GM12878 (cell line): ENCODE data around the gene ROCK1. TPM values are rescaled to one million over a fixed set of nuclear protein-coding genes. Genes with fewer than 3 reads are reported as not detected.
"Not testable (repeated sequence)": the region's sequence is repeated elsewhere in the genome, so short reads cannot be mapped to it uniquely, and the experiment has no call there.

Experiments
- ATAC-seq: fragments of 200-7000 bp; cut with Tn5 transposase; 3 replicates; pipeline ENCODE4 v1.9.1; 2020; ENCODE audit warnings: mild to moderate bottlenecking, moderate library complexity
- BruUV-seq: library from RNA; stranded (reverse); fragments of 400-500 nt; replicated peaks from 2 replicates; lab custom pipeline; 2021; lab: Mats Ljungman, UMichigan
- CTCF ChIA-PET: fragments of 300-600 bp; sonication (Branson Sonifier 250); formaldehyde crosslinking; extraction: SDS; loops from one replicate; lab custom pipeline; 2021; ENCODE audit warnings: inconsistent platforms; lab: Yijun Ruan, JAX
- POLR2A ChIA-PET: fragments of 350-600 bp; formaldehyde crosslinking; extraction: SDS; loops from one replicate; lab custom pipeline; 2021; ENCODE audit warnings: inconsistent platforms; lab: Charles Lee
- RAD21 ChIA-PET: fragments of 300-600 bp; sonication (Branson Sonifier 250); formaldehyde crosslinking; loops from one replicate; lab custom pipeline; 2023; ENCODE audit warnings: antibody characterized with exemption; ENCODE audit not compliant: unreplicated experiment; lab: Charles Lee
- SMC1A ChIA-PET: fragments of 300-600 bp; sonication (Branson Sonifier 250); formaldehyde crosslinking; loops from one replicate; lab custom pipeline; 2023; ENCODE audit not compliant: unreplicated experiment, uncharacterized antibody; lab: Charles Lee
- DNase-seq: peaks from one replicate; pipeline ENCODE4 v3.0.0-alpha.2; 2011; ENCODE audit warnings: low read depth, low spot score
- FAIRE-seq: peaks from 3 replicates; lab custom pipeline; 2011; peaks lifted over from hg19 to GRCh38; lab: Jason Lieb, UNC
- H2AFZ ChIP-seq: 2 replicates; pipeline ENCODE4 v1.6.0; 2011; ENCODE audit warnings: low read depth, low read length, control low read depth; ENCODE audit not compliant: control insufficient read depth
- H3K27ac ChIP-seq: 2 replicates; pipeline ENCODE4 v1.5.1; 2011; ENCODE audit warnings: control low read depth; ENCODE audit not compliant: control insufficient read depth, insufficient read depth
- H3K27me3 ChIP-seq, 2 experiments: replicated peaks in 1 of 2; 2 replicates each; pipeline versions ENCODE4 v1.6.0 to v1.6.1; 2011; ENCODE audit warnings: low read length in 1 of 2; ENCODE audit not compliant: control insufficient read depth in 2 of 2, insufficient read depth in 2 of 2
- H3K36me3 ChIP-seq, 2 experiments: 2 replicates each; pipeline ENCODE4 v1.5.1; 2011; ENCODE audit warnings: low read length in 1 of 2; ENCODE audit not compliant: control insufficient read depth in 2 of 2, insufficient read depth in 2 of 2
- H3K4me1 ChIP-seq: 2 replicates; pipeline ENCODE4 v1.6.1; 2011; ENCODE audit warnings: mild to moderate bottlenecking, low read length, moderate library complexity, mixed read lengths; ENCODE audit not compliant: control insufficient read depth, insufficient read depth
- H3K4me2 ChIP-seq: 2 replicates; pipeline ENCODE4 v1.6.0; 2011; ENCODE audit warnings: control low read depth; ENCODE audit not compliant: control insufficient read depth, insufficient read depth
- H3K4me3 ChIP-seq: fragments of 200-600 bp; sonication (generic); 2 replicates; pipeline ENCODE4 v1.5.1; 2016
- H3K79me2 ChIP-seq: 2 replicates; pipeline ENCODE4 v1.6.0; 2011; ENCODE audit warnings: low read length; ENCODE audit not compliant: control insufficient read depth, insufficient read depth
- H3K9ac ChIP-seq: 2 replicates; pipeline ENCODE4 v1.8.0; 2011; ENCODE audit warnings: low read length, control low read depth, mixed read lengths; ENCODE audit not compliant: control insufficient read depth, insufficient read depth
- H3K9me3 ChIP-seq: replicated peaks from 3 replicates; pipeline ENCODE4 v1.5.1; 2011; ENCODE audit warnings: mild to moderate bottlenecking, low read length; ENCODE audit not compliant: control insufficient read depth, insufficient read depth
- H4K20me1 ChIP-seq: 2 replicates; pipeline ENCODE4 v1.6.0; 2011; ENCODE audit not compliant: control insufficient read depth, insufficient read depth
- EGR1 ChIP-seq, 2 experiments: IDR thresholded peaks; 1 replicate in 1 of 2; 2 replicates in 1 of 2; pipeline ENCODE4 v1.6.1; 2011 to 2012; ENCODE audit warnings: low read depth in 2 of 2, low read length in 2 of 2, borderline replicate concordance in 1 of 2, mild to moderate bottlenecking in 1 of 2, moderate library complexity in 1 of 2
- WGBS: methylation state at CpG from one replicate; pipeline ENCODE4 v1.1.6; 2016; ENCODE audit warnings: low lambda C conversion rate; ENCODE audit not compliant: insufficient replicate concordance, insufficient coverage; ENCODE audit errors: missing lambda C conversion rate; 5-methylcytosine and 5-hydroxymethylcytosine counted together
- in situ Hi-C: fragments of 300-500 bp; cut with MboI; formaldehyde crosslinking; loops from 9 replicates; pipeline ENCODE4 v1.14.3; 2018; ENCODE audit warnings: mixed read lengths
- intact Hi-C: fragments of 100-400 bp; cut with micrococcal nuclease; formaldehyde crosslinking; loops from one replicate; pipeline ENCODE4 v1.14.2; 2022; ENCODE audit not compliant: unreplicated experiment
- polyA plus RNA-seq, 11 experiments: library from polyadenylated mRNA; depleted of rRNA in 4 of 11; unstranded in 6 of 11; stranded (reverse) in 5 of 11; fragments of >200 nt; fragmentation: Nextera tagmentation in 4 of 11; fragmentation: Illumina TruSeq in 1 of 11; extraction: Ambion mirVana in 4 of 11; extraction: Trizol in 1 of 11; gene quantifications; 1 replicate in 1 of 11; 2 replicates in 10 of 11; pipeline versions ENCODE4 v1.2.1 to v1.2.3, GENCODE V29; 2011 to 2016; ENCODE audit warnings: inconsistent platforms in 2 of 11, missing spikeins in 2 of 11, low read depth in 1 of 11
- total RNA-seq, 4 experiments: library from RNA; depleted of rRNA in 3 of 4; stranded (reverse); fragments of >200 nt in 3 of 4; fragmentation: Illumina TruSeq in 1 of 4; extraction: Trizol in 1 of 4; gene quantifications; 2 replicates each; pipeline versions ENCODE4 v1.2.1 to v1.2.3, GENCODE V29; 2013 to 2021
- TF ChIP-seq, protein P1 (sequence below): fragments of 450-650 bp; IDR thresholded peaks from 2 replicates; pipeline ENCODE4 v1.6.1; 2017; ENCODE audit warnings: borderline replicate concordance
- TF ChIP-seq, protein P2 (sequence below): fragments of 450-650 bp; IDR thresholded peaks from 2 replicates; pipeline ENCODE4 v1.6.1; 2017; ENCODE audit warnings: mild to moderate bottlenecking, moderate library complexity

ROCK1 gene
- total and polyA plus RNA-seq, 10 of the 15 experiments (the other 5 are each of a cell fraction or from before 2014, with no cell fraction given): 14.8 to 46.6 (median 29.5) TPM

DNA sequence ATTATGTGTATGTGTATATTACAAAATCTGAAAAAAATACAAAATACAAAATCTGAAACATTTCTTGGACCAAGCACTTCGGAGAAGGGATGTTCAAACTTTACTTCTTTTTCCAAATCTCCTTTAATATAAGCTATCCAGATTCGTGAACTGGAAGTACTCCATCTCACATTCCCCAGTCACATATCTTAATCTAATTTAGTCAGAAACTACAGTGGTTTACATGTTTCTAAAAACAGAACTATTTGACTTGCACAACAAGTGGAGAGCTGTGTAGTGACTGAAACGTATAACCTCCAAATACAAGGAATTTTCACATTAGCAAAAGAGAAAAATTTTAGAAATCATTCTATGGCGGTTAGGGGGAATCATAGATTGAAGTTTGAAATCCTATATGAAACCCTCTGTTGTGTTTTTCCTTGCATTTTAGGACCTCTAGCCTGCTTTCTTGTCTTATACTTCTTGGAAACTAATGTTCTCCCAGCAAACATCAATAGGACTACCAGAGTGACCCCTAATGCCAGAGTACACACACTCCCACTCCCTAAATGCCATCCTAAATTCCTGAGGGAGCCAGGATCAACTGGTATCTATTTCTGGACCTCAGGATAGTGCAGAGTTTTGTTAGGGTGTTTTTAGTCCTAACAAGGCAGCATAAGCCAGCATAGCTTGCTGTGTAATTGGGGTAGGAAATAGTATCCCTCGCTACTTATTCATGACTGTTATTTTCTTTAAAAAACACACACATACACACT, 30.2 kb upstream of the ROCK1 start (continued):
- TF ChIP-seq, protein P1, sequence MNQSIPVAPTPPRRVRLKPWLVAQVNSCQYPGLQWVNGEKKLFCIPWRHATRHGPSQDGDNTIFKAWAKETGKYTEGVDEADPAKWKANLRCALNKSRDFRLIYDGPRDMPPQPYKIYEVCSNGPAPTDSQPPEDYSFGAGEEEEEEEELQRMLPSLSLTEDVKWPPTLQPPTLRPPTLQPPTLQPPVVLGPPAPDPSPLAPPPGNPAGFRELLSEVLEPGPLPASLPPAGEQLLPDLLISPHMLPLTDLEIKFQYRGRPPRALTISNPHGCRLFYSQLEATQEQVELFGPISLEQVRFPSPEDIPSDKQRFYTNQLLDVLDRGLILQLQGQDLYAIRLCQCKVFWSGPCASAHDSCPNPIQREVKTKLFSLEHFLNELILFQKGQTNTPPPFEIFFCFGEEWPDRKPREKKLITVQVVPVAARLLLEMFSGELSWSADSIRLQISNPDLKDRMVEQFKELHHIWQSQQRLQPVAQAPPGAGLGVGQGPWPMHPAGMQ: no peak
- TF ChIP-seq EGR1 (IDR thresholded peaks at IDR 0.05; ENCODE audit: borderline replicate concordance in 1 of 2, low read depth in 2 of 2, low read length in 2 of 2): no peak
- TF ChIP-seq, protein P2, sequence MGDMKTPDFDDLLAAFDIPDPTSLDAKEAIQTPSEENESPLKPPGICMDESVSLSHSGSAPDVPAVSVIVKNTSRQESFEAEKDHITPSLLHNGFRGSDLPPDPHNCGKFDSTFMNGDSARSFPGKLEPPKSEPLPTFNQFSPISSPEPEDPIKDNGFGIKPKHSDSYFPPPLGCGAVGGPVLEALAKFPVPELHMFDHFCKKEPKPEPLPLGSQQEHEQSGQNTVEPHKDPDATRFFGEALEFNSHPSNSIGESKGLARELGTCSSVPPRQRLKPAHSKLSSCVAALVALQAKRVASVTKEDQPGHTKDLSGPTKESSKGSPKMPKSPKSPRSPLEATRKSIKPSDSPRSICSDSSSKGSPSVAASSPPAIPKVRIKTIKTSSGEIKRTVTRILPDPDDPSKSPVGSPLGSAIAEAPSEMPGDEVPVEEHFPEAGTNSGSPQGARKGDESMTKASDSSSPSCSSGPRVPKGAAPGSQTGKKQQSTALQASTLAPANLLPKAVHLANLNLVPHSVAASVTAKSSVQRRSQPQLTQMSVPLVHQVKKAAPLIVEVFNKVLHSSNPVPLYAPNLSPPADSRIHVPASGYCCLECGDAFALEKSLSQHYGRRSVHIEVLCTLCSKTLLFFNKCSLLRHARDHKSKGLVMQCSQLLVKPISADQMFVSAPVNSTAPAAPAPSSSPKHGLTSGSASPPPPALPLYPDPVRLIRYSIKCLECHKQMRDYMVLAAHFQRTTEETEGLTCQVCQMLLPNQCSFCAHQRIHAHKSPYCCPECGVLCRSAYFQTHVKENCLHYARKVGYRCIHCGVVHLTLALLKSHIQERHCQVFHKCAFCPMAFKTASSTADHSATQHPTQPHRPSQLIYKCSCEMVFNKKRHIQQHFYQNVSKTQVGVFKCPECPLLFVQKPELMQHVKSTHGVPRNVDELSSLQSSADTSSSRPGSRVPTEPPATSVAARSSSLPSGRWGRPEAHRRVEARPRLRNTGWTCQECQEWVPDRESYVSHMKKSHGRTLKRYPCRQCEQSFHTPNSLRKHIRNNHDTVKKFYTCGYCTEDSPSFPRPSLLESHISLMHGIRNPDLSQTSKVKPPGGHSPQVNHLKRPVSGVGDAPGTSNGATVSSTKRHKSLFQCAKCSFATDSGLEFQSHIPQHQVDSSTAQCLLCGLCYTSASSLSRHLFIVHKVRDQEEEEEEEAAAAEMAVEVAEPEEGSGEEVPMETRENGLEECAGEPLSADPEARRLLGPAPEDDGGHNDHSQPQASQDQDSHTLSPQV: no peak

DNA sequence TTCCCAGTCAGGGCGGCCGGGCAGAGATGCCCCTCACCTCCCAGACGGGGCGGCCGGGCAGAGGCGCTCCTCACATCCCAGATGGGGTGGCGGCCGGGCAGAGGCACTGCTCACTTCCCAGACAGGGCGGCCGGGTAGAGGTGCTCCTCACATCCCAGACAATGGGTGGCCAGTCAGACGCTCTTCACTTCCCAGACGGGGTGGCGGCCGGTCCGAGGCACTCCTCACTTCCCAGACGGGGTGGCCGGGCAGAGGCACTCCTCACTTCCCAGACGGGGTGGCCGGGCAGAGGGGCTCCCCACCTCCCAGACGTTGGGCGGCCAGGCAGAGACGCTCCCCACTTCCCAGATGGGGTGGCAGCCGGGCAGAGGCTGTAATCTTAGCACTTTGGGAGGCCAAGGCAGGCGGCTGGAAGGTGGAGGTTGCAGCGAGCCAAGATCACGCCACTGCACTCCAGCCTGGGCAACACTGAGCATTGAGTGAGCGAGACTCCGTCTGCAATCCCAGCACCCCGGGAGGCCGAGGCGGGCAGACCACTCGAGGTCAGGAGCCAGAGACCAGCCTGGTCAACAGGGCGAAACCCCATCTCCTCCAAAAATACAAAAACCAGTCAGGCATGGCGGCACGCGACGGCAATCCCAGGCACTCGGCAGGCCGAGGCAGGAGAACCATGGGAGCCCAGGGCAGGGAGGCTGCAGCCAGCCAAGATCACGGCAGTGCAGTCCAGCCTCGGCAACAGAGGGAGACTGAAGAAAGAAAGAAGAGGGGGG, 26.3 kb upstream of the ROCK1 start:
- ATAC-seq, H3K4me3 ChIP-seq, H3K27ac ChIP-seq, RAD21 ChIA-PET, H3K9ac ChIP-seq, BruUV-seq, H3K79me2 ChIP-seq, SMC1A ChIA-PET, CTCF ChIA-PET, H3K27me3 ChIP-seq, H3K4me2 ChIP-seq, POLR2A ChIA-PET, in situ Hi-C loops, H3K36me3 ChIP-seq, H2AFZ ChIP-seq, H3K4me1 ChIP-seq, H4K20me1 ChIP-seq, FAIRE-seq, H3K9me3 ChIP-seq, DNase-seq: not testable (repeated sequence)
- WGBS: 74% methylated on average over 37 of the region's 41 CpGs
- intact Hi-C loops: loop anchor here (5.0 kb wide), 1 partner anchor 166 kb away; no protein-coding TSS in a partner anchor
